ENCODE measurements around the gene LPP. TPM values are rescaled to one million over a fixed set of nuclear protein-coding genes. Genes with fewer than 3 reads are reported as not detected.

LPP gene
- total RNA-seq, 1 experiment from 2014 or later = 54.0 TPM

GRCh38 chr3:188878076-188878475 is 724.1 kb downstream of the LPP start:
- H3K27me3 ChIP-seq (ENCODE audit: insufficient read depth, low read length) = no peaks in the 10 kb centered on the region
- no peak overlapping the region for H3K4me2 ChIP-seq (ENCODE audit: low read length)
- no peaks in the 10 kb centered on the region for H3K79me2 ChIP-seq (ENCODE audit: insufficient read depth, low read length)
- RAD21 ChIA-PET (ENCODE audit: low non-redundant PET in 1 of 2, low total read pairs in 2 of 2, uncharacterized antibody in 2 of 2, unreplicated experiment in 2 of 2) = no interaction called here
- POLR2A ChIA-PET = no interaction called here
- no peak for ATAC-seq
- DNase-seq (ENCODE audit: low read depth, low spot score) = no peak
- H2AFZ ChIP-seq (ENCODE audit: low read depth, low read length, poor library complexity, severe bottlenecking) = no peak overlapping the region
- H3K36me3 ChIP-seq (ENCODE audit: control insufficient read depth in 1 of 2, insufficient read depth in 2 of 2, low read length in 2 of 2) = no peaks in the 10 kb centered on the region
- H3K27ac ChIP-seq (ENCODE audit: low read depth, low read length) = no peak overlapping the region
- H3K9me3 ChIP-seq (ENCODE audit: control insufficient read depth in 1 of 2, insufficient read depth in 1 of 2, low read depth in 1 of 2, low read length in 2 of 2) = no peaks in the 10 kb centered on the region
- H3K9ac ChIP-seq (ENCODE audit: low read length) = no peak overlapping the region
- no peak for TF ChIP-seq SRF (IDR thresholded peaks at IDR 0.05; ENCODE audit: low read depth)
- TF ChIP-seq CTCF (IDR thresholded peaks at IDR 0.05 in 2 of 3, conservative IDR thresholded peaks at IDR 0.05 in 1 of 3; ENCODE audit: borderline replicate concordance in 1 of 3, insufficient read depth in 1 of 3, low read depth in 2 of 3, low read length in 2 of 3) = no peak
- TF ChIP-seq ZBTB33 (IDR thresholded peaks at IDR 0.05; ENCODE audit: extremely low read depth, insufficient replicate concordance, low read length) = no peak
- no peak for TF ChIP-seq ZNF274 (IDR thresholded peaks at IDR 0.05; ENCODE audit: low read depth, low read length)
- TF ChIP-seq EZH2phosphoT487 (IDR thresholded peaks at IDR 0.05; ENCODE audit: borderline replicate concordance) = no peak
- TF ChIP-seq ATF3 (IDR thresholded peaks at IDR 0.05) = no peak
- TF ChIP-seq EGR1 (IDR thresholded peaks at IDR 0.05; ENCODE audit: low read depth) = no peak
- TF ChIP-seq CEBPB (IDR thresholded peaks at IDR 0.05; ENCODE audit: low read depth) = no peak
- no peak for TF ChIP-seq CBX3 (IDR thresholded peaks at IDR 0.05; ENCODE audit: low read depth)
- no peak for TF ChIP-seq TCF7L2 (IDR thresholded peaks at IDR 0.05; ENCODE audit: borderline replicate concordance, extremely low read depth, insufficient read depth, insufficient read length)
- no peak for TF ChIP-seq ZFX (IDR thresholded peaks at IDR 0.05)
- no peak for TF ChIP-seq MAX (IDR thresholded peaks at IDR 0.05)
- H3K9me2 ChIP-seq (ENCODE audit: insufficient read depth) = no peaks in the 10 kb centered on the region
- no peak overlapping the region for H3K4me3 ChIP-seq (replicated peaks in 1 of 2; ENCODE audit: low read depth in 1 of 2, low read length in 2 of 2)
- peaks cover 21 to 28% of the 10 kb centered on the region in 2 experiments for H3K4me1 ChIP-seq (ENCODE audit: control insufficient read depth in 1 of 2, insufficient read depth in 2 of 2, low read length in 2 of 2)
- CTCF ChIA-PET = no interaction called here
- BruUV-seq (replicated peaks) = no TSS peak
- no peaks in the 10 kb centered on the region for H4K20me1 ChIP-seq (ENCODE audit: insufficient read depth)
- intact Hi-C loops (cut with micrococcal nuclease) = no loop called here
